CD4-positive, alpha-beta T cell treated with Interleukin-12 subunit alpha and Interleukin-12 subunit beta, for 1 hour (primary cell): Measurements from ENCODE around the gene ZNF593OS.
A peak's percentile ranks its signal among the peaks of the same experiment; 100 is the strongest.

Source experiments
- DNase-seq: peaks from one replicate; pipeline ENCODE4 v3.0.0-alpha.2; 2020

The ZNF593OS gene

GRCh38 chr1:26158271-26158907 is 13.2 kb downstream of the ZNF593OS start:
- no peak for DNase-seq

- no peak for DNase-seq
These were observed 15.2 kb downstream of the ZNF593OS start for GRCh38 chr1:26156285-26157038.

GRCh38 chr1:26155370-26156284 is 16.0 kb downstream of the ZNF593OS start:
- no peak for DNase-seq

- DNase-seq, result no peak
These were observed 16.9 kb downstream of the ZNF593OS start for GRCh38 chr1:26154750-26155149.

- DNase-seq, result no peak
These were observed 17.6 kb downstream of the ZNF593OS start for GRCh38 chr1:26153966-26154532.

GRCh38 chr1:26148887-26149286 is 22.7 kb downstream of the ZNF593OS start:
- no peak for DNase-seq

- DNase-seq, result no peak
These were observed 25.7 kb downstream of the ZNF593OS start for GRCh38 chr1:26145960-26146294.

- DNase-seq, result peak; percentile 79
These were observed 26.3 kb downstream of the ZNF593OS start for GRCh38 chr1:26145041-26145959.

- DNase-seq, result no peak
These were observed 29.5 kb downstream of the ZNF593OS start for GRCh38 chr1:26142159-26142558.

- DNase-seq, result no peak
These were observed 32.6 kb downstream of the ZNF593OS start for GRCh38 chr1:26138974-26139558.

- no peak for DNase-seq
These were observed 37.2 kb downstream of the ZNF593OS start for GRCh38 chr1:26134466-26134865.

GRCh38 chr1:26132834-26133167 is 38.8 kb downstream of the ZNF593OS start:
- no peak for DNase-seq

GRCh38 chr1:26132128-26132833 is 39.4 kb downstream of the ZNF593OS start:
- DNase-seq, result no peak

GRCh38 chr1:26130695-26131094 is 40.9 kb downstream of the ZNF593OS start:
- no peak for DNase-seq

GRCh38 chr1:26129778-26130177 is 41.9 kb downstream of the ZNF593OS start:
- DNase-seq, result no peak

- DNase-seq, result peak; percentile 20
These were observed 44.1 kb downstream of the ZNF593OS start for GRCh38 chr1:26127235-26128163.

GRCh38 chr1:26126321-26127084 is 45.1 kb downstream of the ZNF593OS start:
- DNase-seq, result peak; percentile 87

GRCh38 chr1:26125946-26126320 is 45.7 kb downstream of the ZNF593OS start:
- DNase-seq, result no peak

GRCh38 chr1:26125382-26125781 is 46.2 kb downstream of the ZNF593OS start:
- no peak for DNase-seq
